ENCODE results near the gene THSD7B.
"Not testable (repeated sequence)": the region's sequence is repeated elsewhere in the genome, so short reads cannot be mapped to it uniquely, and the experiment has no call there.

DNA sequence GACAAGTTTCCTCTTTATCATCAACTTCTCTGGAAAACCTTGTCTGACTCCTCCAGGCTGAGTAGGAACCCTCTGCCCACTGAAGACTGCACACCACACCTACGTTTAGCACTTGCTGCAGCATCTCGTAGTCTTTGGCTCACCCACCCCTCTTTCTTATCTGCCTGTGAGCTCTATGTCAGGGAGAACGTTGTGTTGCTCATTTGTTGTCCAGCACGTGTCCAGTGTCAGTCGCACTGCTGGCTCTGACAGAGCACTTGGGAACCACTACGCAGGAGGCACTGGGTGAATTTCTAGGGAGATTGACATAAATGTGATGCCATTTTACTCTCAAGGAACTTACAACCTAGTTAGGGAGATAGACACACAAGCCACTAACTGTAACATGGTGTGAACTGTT, 216.3 kb downstream of the THSD7B start:
- TF ChIP-seq CTCF (IDR thresholded peaks at IDR 0.05; ENCODE audit: poor library complexity, severe bottlenecking); POLR2AphosphoS5 (IDR thresholded peaks at IDR 0.05); EP300 (conservative IDR thresholded peaks at IDR 0.05; ENCODE audit: poor library complexity, severe bottlenecking); EZH2 (IDR thresholded peaks at IDR 0.05; ENCODE audit: borderline replicate concordance, insufficient read depth, low read length, poor library complexity, severe bottlenecking); TAF1 (IDR thresholded peaks at IDR 0.05; ENCODE audit: low read depth); RAD21 (conservative IDR thresholded peaks at IDR 0.05); SMC3 (conservative IDR thresholded peaks at IDR 0.05; ENCODE audit: poor library complexity): not testable (repeated sequence)
- TF ChIP-seq, protein P1, sequence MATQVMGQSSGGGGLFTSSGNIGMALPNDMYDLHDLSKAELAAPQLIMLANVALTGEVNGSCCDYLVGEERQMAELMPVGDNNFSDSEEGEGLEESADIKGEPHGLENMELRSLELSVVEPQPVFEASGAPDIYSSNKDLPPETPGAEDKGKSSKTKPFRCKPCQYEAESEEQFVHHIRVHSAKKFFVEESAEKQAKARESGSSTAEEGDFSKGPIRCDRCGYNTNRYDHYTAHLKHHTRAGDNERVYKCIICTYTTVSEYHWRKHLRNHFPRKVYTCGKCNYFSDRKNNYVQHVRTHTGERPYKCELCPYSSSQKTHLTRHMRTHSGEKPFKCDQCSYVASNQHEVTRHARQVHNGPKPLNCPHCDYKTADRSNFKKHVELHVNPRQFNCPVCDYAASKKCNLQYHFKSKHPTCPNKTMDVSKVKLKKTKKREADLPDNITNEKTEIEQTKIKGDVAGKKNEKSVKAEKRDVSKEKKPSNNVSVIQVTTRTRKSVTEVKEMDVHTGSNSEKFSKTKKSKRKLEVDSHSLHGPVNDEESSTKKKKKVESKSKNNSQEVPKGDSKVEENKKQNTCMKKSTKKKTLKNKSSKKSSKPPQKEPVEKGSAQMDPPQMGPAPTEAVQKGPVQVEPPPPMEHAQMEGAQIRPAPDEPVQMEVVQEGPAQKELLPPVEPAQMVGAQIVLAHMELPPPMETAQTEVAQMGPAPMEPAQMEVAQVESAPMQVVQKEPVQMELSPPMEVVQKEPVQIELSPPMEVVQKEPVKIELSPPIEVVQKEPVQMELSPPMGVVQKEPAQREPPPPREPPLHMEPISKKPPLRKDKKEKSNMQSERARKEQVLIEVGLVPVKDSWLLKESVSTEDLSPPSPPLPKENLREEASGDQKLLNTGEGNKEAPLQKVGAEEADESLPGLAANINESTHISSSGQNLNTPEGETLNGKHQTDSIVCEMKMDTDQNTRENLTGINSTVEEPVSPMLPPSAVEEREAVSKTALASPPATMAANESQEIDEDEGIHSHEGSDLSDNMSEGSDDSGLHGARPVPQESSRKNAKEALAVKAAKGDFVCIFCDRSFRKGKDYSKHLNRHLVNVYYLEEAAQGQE (IDR thresholded peaks at IDR 0.05; ENCODE audit: borderline replicate concordance) = not testable (repeated sequence)
